Thyroid gland (tissue), 4 donors: ENCODE measurements around the gene FBXO3.

Experiments used
- POLR2A ChIP-seq, 2 donors: fragments of 450-650 bp; IDR thresholded peaks; one replicate each; pipeline ENCODE4 v1.6.1; 2017; ENCODE audit warnings: antibody characterized with exemption in 2 of 2, mild to moderate bottlenecking in 2 of 2, moderate library complexity in 1 of 2
- TF ChIP-seq, protein P1 (sequence below), 6 experiments: fragments of 200-600 bp in 3 of 6; fragments of 450-650 bp in 3 of 6; sonication (generic) in 3 of 6; IDR thresholded peaks; one replicate each; pipeline ENCODE4 v1.5.1; 2016 to 2019; ENCODE audit warnings: antibody characterized with exemption in 6 of 6, mild to moderate bottlenecking in 2 of 6, inconsistent platforms in 1 of 6, moderate library complexity in 1 of 6

- TF ChIP-seq, protein P1, sequence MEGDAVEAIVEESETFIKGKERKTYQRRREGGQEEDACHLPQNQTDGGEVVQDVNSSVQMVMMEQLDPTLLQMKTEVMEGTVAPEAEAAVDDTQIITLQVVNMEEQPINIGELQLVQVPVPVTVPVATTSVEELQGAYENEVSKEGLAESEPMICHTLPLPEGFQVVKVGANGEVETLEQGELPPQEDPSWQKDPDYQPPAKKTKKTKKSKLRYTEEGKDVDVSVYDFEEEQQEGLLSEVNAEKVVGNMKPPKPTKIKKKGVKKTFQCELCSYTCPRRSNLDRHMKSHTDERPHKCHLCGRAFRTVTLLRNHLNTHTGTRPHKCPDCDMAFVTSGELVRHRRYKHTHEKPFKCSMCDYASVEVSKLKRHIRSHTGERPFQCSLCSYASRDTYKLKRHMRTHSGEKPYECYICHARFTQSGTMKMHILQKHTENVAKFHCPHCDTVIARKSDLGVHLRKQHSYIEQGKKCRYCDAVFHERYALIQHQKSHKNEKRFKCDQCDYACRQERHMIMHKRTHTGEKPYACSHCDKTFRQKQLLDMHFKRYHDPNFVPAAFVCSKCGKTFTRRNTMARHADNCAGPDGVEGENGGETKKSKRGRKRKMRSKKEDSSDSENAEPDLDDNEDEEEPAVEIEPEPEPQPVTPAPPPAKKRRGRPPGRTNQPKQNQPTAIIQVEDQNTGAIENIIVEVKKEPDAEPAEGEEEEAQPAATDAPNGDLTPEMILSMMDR (IDR thresholded peaks at IDR 0.05): no peak
- no peak for TF ChIP-seq POLR2A (IDR thresholded peaks at IDR 0.05)
Measured at GRCh38 chr11:33769542-33769941, 4.8 kb downstream of the FBXO3 start.
